GM12892 (cell line): ENCODE measurements around the gene FKBP8.

ENCODE experiments used
- POLR2A ChIP-seq: IDR thresholded peaks from 2 replicates; pipeline ENCODE4 v1.6.1; 2011; ENCODE audit warnings: low read depth, low read length, control low read depth
- POLR2AphosphoS5 ChIP-seq: IDR thresholded peaks from 2 replicates; pipeline ENCODE4 v1.6.1; 2011; ENCODE audit warnings: low read depth, low read length, control low read depth
- TAF1 ChIP-seq: IDR thresholded peaks from 2 replicates; pipeline ENCODE4 v1.6.1; 2011; ENCODE audit warnings: low read depth, mild to moderate bottlenecking, control low read depth, low read length, borderline replicate concordance

DNA sequence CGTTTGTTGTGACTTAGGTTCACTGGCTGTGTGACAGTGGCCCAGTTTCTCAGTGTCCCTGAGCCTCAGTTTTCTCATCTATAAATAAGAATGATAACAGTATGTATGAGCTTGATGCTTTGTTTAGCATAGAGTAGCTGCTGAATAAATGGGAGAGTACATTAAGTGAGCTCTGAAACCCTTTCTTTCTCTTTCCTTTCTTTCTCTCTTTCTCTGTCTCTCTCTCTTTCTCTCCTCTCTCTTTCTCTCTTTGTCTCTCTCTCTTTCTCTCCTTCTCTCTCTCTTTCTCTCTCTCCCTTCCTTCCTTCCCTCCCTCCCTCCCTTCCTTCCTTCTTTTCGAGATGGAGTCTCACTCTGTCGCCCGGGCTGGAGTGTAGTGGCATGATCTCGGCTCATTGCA, 16.3 kb upstream of the FKBP8 start:
- TF ChIP-seq POLR2AphosphoS5, result no peak
- TF ChIP-seq POLR2A, result no peak
- TF ChIP-seq TAF1, result no peak
